HepG2 (cell line): ENCODE measurements around the gene TBXA2R. TPM values are rescaled to one million over a fixed set of nuclear protein-coding genes. Genes with fewer than 3 reads are reported as not detected.

Experiments
- ATAC-seq: fragments of 200-7000 bp; cut with Tn5 transposase; 3 replicates; pipeline ENCODE4 v1.9.1; 2020; ENCODE audit warnings: mild to moderate bottlenecking, moderate library complexity
- BruUV-seq: library from RNA; stranded (reverse); fragments of 400-500 nt; replicated peaks from 2 replicates; lab custom pipeline; 2021; lab: Mats Ljungman, UMichigan
- CTCF ChIA-PET: fragments of 300-600 bp; formaldehyde crosslinking; extraction: SDS; loops from one replicate; lab custom pipeline; 2021; ENCODE audit warnings: low total read pairs, inconsistent platforms, low intra/inter-chr PET ratio; lab: Yijun Ruan, JAX
- POLR2A ChIA-PET: fragments of 350-600 bp; sonication (Branson Sonifier 250); formaldehyde crosslinking; loops from one replicate; lab custom pipeline; 2020; ENCODE audit warnings: antibody characterized with exemption, inconsistent platforms; lab: Yijun Ruan, JAX
- DNase-seq: peaks from one replicate; pipeline ENCODE4 v3.0.0-alpha.2; 2015; ENCODE audit warnings: low spot score
- FAIRE-seq: peaks from 3 replicates; lab custom pipeline; 2011; peaks lifted over from hg19 to GRCh38; lab: Jason Lieb, UNC
- H2AFZ ChIP-seq: one replicate; pipeline ENCODE4 v1.6.1; 2011; ENCODE audit warnings: low read length, inconsistent platforms
- H3K27ac ChIP-seq: fragments of 300-600 bp; 3 replicates; pipeline ENCODE4 v1.8.0; 2011; ENCODE audit warnings: mixed run types, mild to moderate bottlenecking, mixed read lengths, low read length, inconsistent platforms; ENCODE audit not compliant: insufficient read depth; ENCODE audit errors: extremely low read length
- H3K27me3 ChIP-seq, 2 experiments: fragments of 200-600 bp in 1 of 2; 2 replicates in 1 of 2; 3 replicates in 1 of 2; pipeline versions ENCODE4 v1.6.0 to v1.8.0; 2011; ENCODE audit warnings: low read length in 2 of 2, mild to moderate bottlenecking in 2 of 2, moderate library complexity in 2 of 2, inconsistent platforms in 1 of 2; ENCODE audit not compliant: insufficient read depth in 2 of 2, control insufficient read depth in 1 of 2
- H3K36me3 ChIP-seq, 2 experiments: fragments of 200-600 bp in 1 of 2; replicated peaks in 1 of 2; 2 replicates in 1 of 2; 3 replicates in 1 of 2; pipeline versions ENCODE4 v1.5.1 to v1.8.0; 2011; ENCODE audit warnings: low read length in 2 of 2, inconsistent platforms in 1 of 2; ENCODE audit not compliant: insufficient read depth in 2 of 2, control insufficient read depth in 1 of 2
- H3K4me1 ChIP-seq: 2 replicates; pipeline ENCODE4 v1.5.1; 2012; ENCODE audit warnings: low read length, inconsistent platforms; ENCODE audit not compliant: insufficient read depth
- H3K4me2 ChIP-seq: 2 replicates; pipeline ENCODE4 v1.6.0; 2011; ENCODE audit warnings: low read depth, low read length, inconsistent platforms
- H3K4me3 ChIP-seq, 3 experiments: fragments of 200-600 bp in 1 of 3; sonication (generic), shearing (Covaris generic) in 1 of 3; replicated peaks in 1 of 3; 2 replicates each; pipeline ENCODE4 v1.5.1; 2011 to 2016; ENCODE audit warnings: low read length in 3 of 3, inconsistent platforms in 2 of 3, low read depth in 2 of 3, mild to moderate bottlenecking in 2 of 3, control low read depth in 1 of 3, mixed read lengths in 1 of 3; ENCODE audit not compliant: insufficient read depth in 1 of 3
- H3K79me2 ChIP-seq: one replicate; pipeline ENCODE4 v1.6.1; 2011; ENCODE audit warnings: low read length, inconsistent platforms; ENCODE audit not compliant: insufficient read depth
- H3K9ac ChIP-seq: 2 replicates; pipeline ENCODE4 v1.6.0; 2011; ENCODE audit warnings: mild to moderate bottlenecking, low read depth, low read length, inconsistent platforms; ENCODE audit not compliant: insufficient read depth
- H3K9me3 ChIP-seq: 2 replicates; pipeline ENCODE4 v1.5.1; 2012; ENCODE audit warnings: mild to moderate bottlenecking, low read length
- H4K20me1 ChIP-seq: 2 replicates; pipeline ENCODE4 v1.6.0; 2011; ENCODE audit warnings: inconsistent platforms, mild to moderate bottlenecking, low read length, moderate library complexity; ENCODE audit not compliant: insufficient read depth
- HNRNPK ChIP-seq: fragments of 200-400 bp; formaldehyde crosslinking; IDR thresholded peaks from 2 replicates; pipeline ENCODE4 v1.6.1; 2018; ENCODE audit warnings: low read length, low read depth, moderate library complexity, mild to moderate bottlenecking; ENCODE audit not compliant: poor library complexity, severe bottlenecking
- MYNN ChIP-seq: sonication (generic); formaldehyde crosslinking; IDR thresholded peaks from 2 replicates; pipeline ENCODE4 v1.4.0; 2020; ENCODE audit warnings: mild to moderate bottlenecking, low read depth, missing genetic modification reagents
- ZNF629 ChIP-seq: sonication (generic); formaldehyde crosslinking; conservative IDR thresholded peaks from 2 replicates; pipeline ENCODE4 v1.5.0; 2020; ENCODE audit warnings: missing genetic modification reagents
- WGBS: methylation state at CpG from one replicate; pipeline ENCODE4 v1.1.6; 2017; ENCODE audit warnings: low lambda C conversion rate; 5-methylcytosine and 5-hydroxymethylcytosine counted together
- in situ Hi-C: cut with HindIII; loops from 2 replicates; pipeline ENCODE4 v1.10.0; 2017; ENCODE audit warnings: low pct_unique_long_range_greater_than_20kb; ENCODE audit not compliant: extremely low pct_ligation_motif_present
- intact Hi-C: fragments of 100-400 bp; cut with micrococcal nuclease; formaldehyde crosslinking; loops from one replicate; pipeline ENCODE4 v1.10.0; 2022; ENCODE audit not compliant: unreplicated experiment
- polyA plus RNA-seq, 8 experiments: library from polyadenylated mRNA; depleted of rRNA in 3 of 8; stranded (reverse) in 7 of 8; unstranded in 1 of 8; fragments of >200 nt; fragmentation: Illumina TruSeq in 4 of 8; extraction: Trizol in 4 of 8; gene quantifications; 2 replicates each; pipeline versions ENCODE4 v1.2.1 to v1.2.3, GENCODE V29; 2011 to 2016; ENCODE audit warnings: low read depth in 4 of 8, missing spikeins in 1 of 8, mixed read lengths in 1 of 8; ENCODE audit not compliant: insufficient read depth in 1 of 8
- total RNA-seq, 5 experiments: library from RNA; depleted of rRNA; stranded (reverse); fragments of >200 nt; fragmentation: Illumina TruSeq; extraction: Trizol; gene quantifications; 2 replicates each; pipeline ENCODE4 v1.2.3, GENCODE V29; 2016; ENCODE audit warnings: low read depth in 1 of 5

Gene TBXA2R
- total and polyA plus RNA-seq, 2 of the 13 experiments (the other 11 are each of a cell fraction or from before 2014, with no cell fraction given), result 0.09 TPM; not detected in 1

- CTCF ChIA-PET, result no interaction called here
- Histone ChIP-seq H3K27me3 (peaks cover 5 to 30% of the 10 kb centered on the region in 2 experiments; a peak in 4 of 5 replicates), H3K9me3 (no peaks in the 10 kb centered on the region), H3K36me3 (no peaks in the 10 kb centered on the region), H3K4me1 (no peaks in the 10 kb centered on the region), H3K27ac (no peak overlapping the region), H4K20me1 (no peaks in the 10 kb centered on the region), H3K4me3 (no peak overlapping the region), H2AFZ (no peak overlapping the region), H3K79me2 (no peaks in the 10 kb centered on the region), H3K4me2 (no peak overlapping the region), H3K9ac (no peak overlapping the region)
- ATAC-seq (no peak), DNase-seq (no peak), FAIRE-seq (no peak)
- intact Hi-C loops (no loop called here), in situ Hi-C loops (no loop called here)
- no CpG with 5 or more reads among the region's 11 CpGs for WGBS
- TF ChIP-seq ZNF629 (CRISPR knock-in tag), result peak; percentile 34; the same call in 1 of the 2 replicates
- TF ChIP-seq MYNN (CRISPR knock-in tag), result no peak
- BruUV-seq, result no TSS peak
- POLR2A ChIA-PET, result no interaction called here
Measured at GRCh38 chr19:3589439-3589838, 17.2 kb downstream of the TBXA2R start.

- Histone ChIP-seq H4K20me1 (no peaks in the 10 kb centered on the region), H3K9me3 (no peaks in the 10 kb centered on the region), H3K79me2 (no peaks in the 10 kb centered on the region), H3K4me3 (no peak overlapping the region), H2AFZ (no peak overlapping the region), H3K36me3 (no peaks in the 10 kb centered on the region), H3K27me3 (peaks cover 3 to 23% of the 10 kb centered on the region in 2 experiments; a peak in 4 of 5 replicates), H3K27ac (no peak overlapping the region), H3K9ac (no peak overlapping the region), H3K4me2 (no peak overlapping the region), H3K4me1 (no peaks in the 10 kb centered on the region)
- no peak for FAIRE-seq
- POLR2A ChIA-PET, result no interaction called here
- in situ Hi-C loops, result no loop called here
- intact Hi-C loops, result no loop called here
- BruUV-seq, result no TSS peak
- no peak for DNase-seq
- CTCF ChIA-PET, result interaction anchor here (1.4 kb wide), 1 partner anchor 42 kb away, joined by 5 read pairs; no protein-coding TSS in a partner anchor
- WGBS, result 34% methylated on average over 16 of the region's 31 CpGs
- ATAC-seq, result no peak
- no peak for TF ChIP-seq HNRNPK
Measured at GRCh38 chr19:3586707-3587346, 19.8 kb downstream of the TBXA2R start.
